ENCODE measurements around the gene TMPRSS11E.
"Not testable (repeated sequence)": the region's sequence is repeated elsewhere in the genome, so short reads cannot be mapped to it uniquely, and the experiment has no call there.

The TMPRSS11E gene, protein sequence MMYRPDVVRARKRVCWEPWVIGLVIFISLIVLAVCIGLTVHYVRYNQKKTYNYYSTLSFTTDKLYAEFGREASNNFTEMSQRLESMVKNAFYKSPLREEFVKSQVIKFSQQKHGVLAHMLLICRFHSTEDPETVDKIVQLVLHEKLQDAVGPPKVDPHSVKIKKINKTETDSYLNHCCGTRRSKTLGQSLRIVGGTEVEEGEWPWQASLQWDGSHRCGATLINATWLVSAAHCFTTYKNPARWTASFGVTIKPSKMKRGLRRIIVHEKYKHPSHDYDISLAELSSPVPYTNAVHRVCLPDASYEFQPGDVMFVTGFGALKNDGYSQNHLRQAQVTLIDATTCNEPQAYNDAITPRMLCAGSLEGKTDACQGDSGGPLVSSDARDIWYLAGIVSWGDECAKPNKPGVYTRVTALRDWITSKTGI

GRCh38 chr4:68447201-68447600 is at the start of gene TMPRSS11E:
Gene TMPRSS11E (plus strand): TSS chr4:68447463. CDS start chr4:68447513, 50 bp downstream.
- DNase-seq = no peak

DNA sequence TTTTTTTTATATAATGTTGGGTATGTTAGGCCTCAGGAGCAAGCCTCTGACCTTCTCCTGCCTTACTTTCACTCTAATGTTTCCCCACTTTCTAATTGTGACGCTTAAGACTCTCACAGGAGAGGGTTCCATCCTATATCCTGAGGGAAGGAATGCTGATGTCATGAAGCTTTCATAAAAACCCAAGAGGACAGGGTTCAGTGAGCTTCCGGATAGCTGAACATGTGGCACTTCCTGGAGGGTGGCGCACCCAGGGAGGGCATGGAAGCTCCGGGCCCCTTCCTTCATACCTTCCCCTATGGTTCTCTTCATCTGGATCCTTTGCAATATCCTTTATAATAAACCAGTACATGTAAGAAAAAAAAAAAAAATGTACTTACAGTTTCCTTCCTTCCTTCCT is 48.0 kb upstream of the TMPRSS11E start:
- DNase-seq = no peak

- DNase-seq = no peak
Observed at GRCh38 chr4:68401231-68401630, 46.0 kb upstream of the TMPRSS11E start.

- DNase-seq = no peak
Observed at GRCh38 chr4:68404153-68404552, 43.1 kb upstream of the TMPRSS11E start.

DNA sequence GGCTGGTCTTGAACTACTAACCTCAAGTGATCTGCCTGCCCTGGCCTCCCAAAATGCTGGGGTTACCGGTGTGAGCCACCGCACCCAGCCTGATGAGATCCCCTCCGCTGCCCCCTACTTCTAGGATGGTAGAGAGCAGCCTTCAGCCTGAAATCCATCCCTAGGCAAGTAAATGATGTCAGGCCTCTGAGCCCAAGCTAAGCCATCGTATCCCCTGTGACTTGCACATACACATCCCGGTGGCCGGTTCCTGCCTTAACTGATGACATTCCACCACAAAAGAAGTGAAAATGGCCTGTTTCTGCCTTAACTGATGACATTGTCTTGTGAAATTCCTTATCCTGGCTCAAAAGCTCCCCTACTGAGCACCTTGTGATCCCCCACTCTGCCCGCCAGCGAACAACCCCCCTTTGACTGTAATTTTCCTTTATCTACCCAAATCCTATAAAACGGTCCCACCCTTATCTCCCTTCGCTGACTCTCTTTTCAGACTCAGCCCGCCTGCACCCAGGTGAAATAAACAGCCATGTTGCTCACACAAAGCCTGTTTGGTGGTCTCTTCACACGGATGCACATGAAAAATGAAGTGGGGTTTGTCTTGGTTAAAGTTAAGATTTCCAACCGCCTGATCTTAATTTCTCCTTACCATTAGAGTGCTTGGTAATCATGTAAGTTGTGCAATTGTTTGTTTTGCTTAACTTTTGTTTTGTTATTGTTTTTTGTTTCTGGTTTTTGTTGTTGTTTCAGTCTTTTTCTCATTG is 41.4 kb upstream of the TMPRSS11E start:
- DNase-seq = not testable (repeated sequence)

- no peak for DNase-seq
Observed at GRCh38 chr4:68406479-68406859, 40.8 kb upstream of the TMPRSS11E start.

GRCh38 chr4:68407015-68407867 is 40.0 kb upstream of the TMPRSS11E start:
- not testable (repeated sequence) for DNase-seq

DNA sequence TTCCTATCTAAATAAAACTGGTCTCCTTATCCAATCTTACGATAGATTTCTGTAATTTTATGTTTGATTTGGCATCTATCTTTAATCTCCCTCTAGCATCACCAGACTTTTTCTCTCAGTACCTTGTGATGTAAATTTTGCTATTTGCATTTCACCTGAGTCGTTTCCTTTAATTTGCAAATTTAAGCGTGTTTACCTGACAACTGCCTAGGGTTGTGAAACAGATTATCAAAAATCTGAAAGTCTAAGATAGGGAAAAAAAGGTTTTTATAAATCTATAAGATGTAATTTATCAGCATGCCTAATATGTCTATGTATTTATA is 39.4 kb upstream of the TMPRSS11E start:
- no peak for DNase-seq

DNA sequence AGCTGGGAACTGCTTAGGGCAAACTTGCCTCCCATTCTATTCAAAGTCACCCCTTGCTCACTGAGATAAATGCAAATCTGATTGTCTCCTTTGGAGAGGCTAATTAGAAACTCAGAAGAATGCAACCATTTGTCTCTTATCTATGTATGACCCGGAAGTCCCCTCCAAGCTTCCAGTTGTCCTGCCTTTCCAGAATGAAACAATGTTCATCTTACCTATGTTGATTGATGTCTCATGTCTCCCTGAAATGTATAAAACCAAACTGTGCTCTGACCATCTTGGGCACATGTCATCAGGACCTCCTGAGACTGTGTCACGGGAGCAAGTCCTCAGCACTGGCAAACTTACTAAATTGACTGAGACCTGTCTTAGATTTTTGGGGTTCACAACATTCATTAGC is 37.1 kb upstream of the TMPRSS11E start:
- DNase-seq = no peak

GRCh38 chr4:68410643-68411042 is 36.6 kb upstream of the TMPRSS11E start:
- DNase-seq = no peak

GRCh38 chr4:68412031-68412430 is 35.2 kb upstream of the TMPRSS11E start:
- not testable (repeated sequence) for DNase-seq

DNA sequence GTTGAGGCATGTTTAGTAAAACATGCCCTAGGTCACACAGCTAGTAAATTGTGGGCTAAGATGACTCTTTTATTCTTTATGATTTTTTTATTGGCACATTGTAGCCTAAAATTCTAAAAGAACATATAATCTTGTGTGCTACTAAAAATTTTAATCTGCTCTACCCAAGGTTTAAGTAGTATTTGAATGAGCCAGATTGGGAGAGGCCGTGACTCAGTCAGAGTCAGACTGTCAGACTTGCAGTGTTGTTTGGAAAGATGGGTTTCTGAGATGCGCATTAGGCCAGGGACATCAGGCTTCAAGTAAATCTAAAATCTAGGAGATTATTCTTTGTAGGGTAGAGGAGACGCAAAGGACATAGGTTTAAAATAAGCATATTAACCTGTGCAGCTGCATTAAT is 30.7 kb upstream of the TMPRSS11E start:
- DNase-seq = no peak

DNA sequence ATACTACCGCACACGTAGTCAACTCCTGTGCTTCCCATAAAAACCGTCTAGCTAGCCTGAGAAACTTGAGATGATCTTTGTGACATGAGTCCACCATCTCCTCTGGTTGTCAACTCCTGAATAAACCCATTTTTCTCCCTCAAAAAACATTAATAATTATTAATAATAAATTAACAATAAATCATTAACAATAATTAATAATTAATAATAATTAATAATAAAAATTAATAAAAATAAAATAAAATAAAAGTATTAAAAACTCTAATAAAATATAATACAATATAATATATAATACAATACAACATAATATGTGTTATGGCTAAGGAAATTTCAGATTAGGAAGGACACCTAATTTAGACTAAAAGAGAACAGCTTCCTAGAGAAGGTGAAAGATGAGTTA is 20.7 kb upstream of the TMPRSS11E start:
- no peak for DNase-seq

DNA sequence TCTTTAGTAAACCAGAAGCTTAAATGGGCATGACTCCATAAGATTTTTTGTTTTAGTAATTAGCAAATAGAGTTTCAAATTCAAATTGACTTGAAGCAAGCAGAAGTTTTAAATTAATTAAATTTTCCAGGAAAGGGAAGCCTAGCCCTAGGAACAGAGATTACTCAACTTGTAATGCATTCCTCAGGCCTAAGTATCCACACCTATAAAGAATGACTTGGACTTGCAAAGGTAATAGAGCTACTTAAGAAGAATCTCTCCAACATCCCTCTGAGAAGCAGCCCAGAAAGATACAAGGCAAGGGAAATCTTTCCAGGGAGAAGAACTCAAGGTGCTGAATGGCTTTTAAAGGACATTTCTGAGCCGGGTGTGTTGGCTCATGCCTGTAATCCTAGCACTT is 16.9 kb upstream of the TMPRSS11E start:
- DNase-seq = no peak

DNA sequence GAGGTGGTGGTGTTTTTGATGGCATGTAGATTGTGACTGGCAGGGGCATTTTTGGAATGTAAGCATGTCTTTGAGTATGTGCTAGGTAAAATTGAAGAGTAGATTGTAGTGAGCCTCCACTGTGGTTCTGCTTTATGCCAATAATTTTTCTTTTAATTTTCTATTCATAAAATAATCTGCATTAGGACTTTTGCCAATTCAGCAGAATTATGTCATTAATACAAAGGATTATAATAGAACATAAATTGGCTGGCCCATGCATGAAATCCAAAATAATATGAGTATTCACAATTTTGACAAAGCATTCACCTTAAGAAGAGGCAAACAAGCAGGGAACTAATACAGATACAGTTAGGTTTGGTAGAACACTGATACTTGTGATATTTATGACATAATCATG is 14.9 kb upstream of the TMPRSS11E start:
- no peak for DNase-seq

DNA sequence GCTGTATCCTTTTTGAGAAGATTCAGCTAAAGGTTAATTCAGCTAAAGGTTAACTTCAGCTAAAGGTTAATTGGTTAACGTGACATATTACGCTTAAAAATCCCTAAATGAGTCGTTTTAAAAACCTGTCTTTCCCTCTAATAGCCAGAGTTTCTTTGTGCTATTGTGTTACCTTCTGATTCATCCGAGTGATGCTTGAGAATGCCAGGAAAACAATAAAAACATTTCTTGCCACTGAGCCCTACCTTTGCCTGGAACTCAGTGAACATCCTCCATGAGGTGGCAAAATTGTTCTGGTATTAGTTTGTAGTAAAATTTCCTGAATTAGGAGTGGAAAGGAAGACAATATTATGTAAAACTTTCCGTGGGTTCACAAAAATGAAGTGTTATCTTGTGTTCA is 13.7 kb upstream of the TMPRSS11E start:
- no peak for DNase-seq

GRCh38 chr4:68434277-68434676 is 13.0 kb upstream of the TMPRSS11E start:
- DNase-seq = no peak

DNA sequence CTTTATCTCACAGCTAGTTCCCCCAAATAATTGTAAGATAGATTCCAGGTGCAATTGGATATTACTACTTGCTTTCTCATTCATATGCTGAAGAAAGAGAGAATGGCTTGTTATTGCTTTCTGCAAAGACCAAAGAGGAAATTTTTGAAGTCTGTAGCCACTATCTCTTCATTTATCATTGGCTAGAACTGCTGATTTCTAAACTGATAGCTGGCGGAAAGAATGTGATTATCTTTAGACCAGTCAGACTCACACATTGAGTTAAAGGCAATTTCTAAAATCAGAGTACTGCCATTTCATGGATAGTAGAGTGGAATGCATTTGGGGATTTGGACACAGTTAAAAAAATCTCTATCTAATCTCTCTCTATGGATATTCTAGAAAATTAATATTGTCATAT is 12.4 kb upstream of the TMPRSS11E start:
- no peak for DNase-seq

- no peak for DNase-seq
Observed at GRCh38 chr4:68445111-68445510, 2.2 kb upstream of the TMPRSS11E start.

DNA sequence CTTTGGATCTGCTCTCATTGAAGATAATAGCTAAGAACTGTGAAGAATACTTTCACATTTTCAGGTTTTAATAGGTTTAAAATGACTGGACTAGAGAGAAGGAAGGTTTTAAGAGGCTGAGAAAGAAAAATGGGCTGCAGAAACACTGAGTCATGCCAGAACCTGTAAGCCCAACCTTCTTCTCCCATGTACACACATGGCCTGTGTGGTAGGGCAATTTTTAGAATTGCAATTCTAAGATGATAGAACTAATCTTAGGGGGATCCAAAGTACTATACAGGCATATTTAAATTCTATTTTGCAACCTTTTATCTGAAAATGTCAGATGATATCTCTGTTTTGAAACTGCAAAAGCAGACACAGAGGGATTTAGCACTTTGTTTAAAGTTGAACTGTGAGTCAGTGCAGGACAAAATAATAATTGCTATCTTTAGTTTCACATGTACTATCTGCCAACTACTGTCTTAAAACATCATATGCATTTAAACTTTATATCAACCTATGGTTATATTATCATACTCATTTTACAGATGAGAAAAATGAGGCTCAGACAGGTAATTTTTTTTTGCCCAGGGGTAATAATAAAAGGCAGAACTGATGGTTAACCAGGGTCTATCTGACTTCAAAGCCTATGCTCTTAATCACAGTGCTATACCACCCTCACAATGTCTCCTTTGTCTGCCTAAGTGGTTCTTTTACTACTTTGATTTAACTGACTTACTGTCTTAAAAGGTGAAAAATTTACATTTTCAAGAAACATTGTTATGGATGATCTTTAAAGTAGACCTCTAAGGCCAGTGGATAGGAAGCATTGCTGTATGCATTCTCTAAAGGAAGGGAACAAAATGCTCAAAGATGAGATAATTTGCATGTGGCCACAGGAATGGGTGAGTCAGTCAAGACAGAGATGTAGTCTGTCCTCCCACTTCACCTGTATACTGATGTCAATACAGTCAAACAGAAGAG is 4.3 kb downstream of the TMPRSS11E start:
- no peak for DNase-seq

DNA sequence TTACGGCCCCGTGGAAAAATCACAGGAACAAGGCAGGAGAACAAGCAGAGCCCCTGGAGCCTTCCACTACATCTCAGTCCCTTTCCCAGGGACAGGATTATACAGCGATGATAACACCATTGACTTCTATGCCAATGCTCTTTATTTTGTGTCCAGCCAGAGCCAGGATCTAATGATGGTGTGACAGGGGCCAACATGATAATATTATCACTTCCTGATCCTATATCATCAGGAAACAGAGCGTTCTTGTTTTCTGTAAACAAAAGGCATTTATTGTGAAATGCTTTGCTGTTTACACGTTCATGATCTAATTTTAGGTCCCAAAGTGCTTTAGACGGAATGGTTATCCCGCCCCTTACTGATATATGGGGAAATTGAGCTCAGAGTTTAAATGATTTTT is 12.8 kb downstream of the TMPRSS11E start:
- DNase-seq = no peak

DNA sequence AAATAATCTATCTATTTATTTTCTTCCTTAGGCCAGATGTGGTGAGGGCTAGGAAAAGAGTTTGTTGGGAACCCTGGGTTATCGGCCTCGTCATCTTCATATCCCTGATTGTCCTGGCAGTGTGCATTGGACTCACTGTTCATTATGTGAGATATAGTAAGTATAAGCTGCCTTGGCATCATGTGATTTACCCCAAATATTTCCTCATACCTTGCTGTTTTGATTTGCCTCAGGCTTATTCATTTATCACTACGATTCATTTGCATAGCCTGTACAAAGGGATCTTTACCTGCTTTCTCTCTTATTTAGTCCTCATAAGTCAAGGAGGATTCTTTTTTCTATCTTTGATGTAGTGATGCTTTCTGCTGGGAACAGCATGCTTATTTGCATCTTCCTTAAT is 14.5 kb downstream of the TMPRSS11E start:
- DNase-seq = no peak

All from NCI-H2171 treated with DMSO at 0.1 percent for 48 hours (cell line).